Smooth muscle cell (in vitro differentiated cells): ENCODE measurements around the gene SERGEF. TPM values are rescaled to one million over a fixed set of nuclear protein-coding genes. Genes with fewer than 3 reads are reported as not detected.

Experiments used
- DNase-seq: peaks from one replicate; lab custom pipeline; 2025; ENCODE audit not compliant: unreplicated experiment; lab: John Stamatoyannopoulos, UW
- H2AFZ ChIP-seq: fragments of 200-600 bp; sonication (generic); 2 replicates; pipeline ENCODE4 v1.6.0; 2016; ENCODE audit warnings: antibody characterized with exemption, low read depth, mild to moderate bottlenecking
- H3F3A ChIP-seq: fragments of 200-600 bp; sonication (generic); 2 replicates; pipeline ENCODE4 v1.6.0; 2017; ENCODE audit warnings: antibody characterized with exemption, low read depth
- H3K27ac ChIP-seq: fragments of 200-600 bp; sonication (generic); 2 replicates; pipeline ENCODE4 v1.5.1; 2016; ENCODE audit warnings: low read depth, mild to moderate bottlenecking
- H3K27me3 ChIP-seq: fragments of 200-600 bp; sonication (generic); 2 replicates; pipeline ENCODE4 v1.6.1; 2016; ENCODE audit warnings: low read depth, mild to moderate bottlenecking
- H3K36me3 ChIP-seq: fragments of 200-600 bp; sonication (generic); 2 replicates; pipeline ENCODE4 v1.5.1; 2016; ENCODE audit warnings: low read depth
- H3K4me1 ChIP-seq: fragments of 200-600 bp; sonication (generic); 2 replicates; pipeline ENCODE4 v1.5.1; 2016; ENCODE audit warnings: low read depth
- H3K4me2 ChIP-seq: fragments of 200-600 bp; sonication (generic); 2 replicates; pipeline ENCODE4 v1.6.0; 2016; ENCODE audit warnings: mild to moderate bottlenecking
- H3K4me3 ChIP-seq: fragments of 200-600 bp; sonication (generic); 2 replicates; pipeline ENCODE4 v1.5.1; 2016; ENCODE audit warnings: mild to moderate bottlenecking
- H3K79me2 ChIP-seq: fragments of 200-600 bp; sonication (generic); 2 replicates; pipeline ENCODE4 v1.6.0; 2016; ENCODE audit warnings: low read depth, mild to moderate bottlenecking
- H3K9ac ChIP-seq: fragments of 200-600 bp; sonication (generic); 2 replicates; pipeline ENCODE4 v1.6.0; 2016; ENCODE audit warnings: low read depth
- H3K9me3 ChIP-seq: fragments of 200-600 bp; sonication (generic); replicated peaks from 2 replicates; pipeline ENCODE4 v1.5.1; 2016; ENCODE audit warnings: low read depth
- H4K20me1 ChIP-seq: fragments of 200-600 bp; sonication (generic); 2 replicates; pipeline ENCODE4 v1.6.0; 2016; ENCODE audit warnings: low read depth
- CTCF ChIP-seq: fragments of 200-600 bp; sonication (generic); IDR thresholded peaks from 2 replicates; pipeline ENCODE4 v1.5.1; 2017; ENCODE audit warnings: borderline replicate concordance, mild to moderate bottlenecking, antibody characterized with exemption; ENCODE audit not compliant: insufficient read depth, poor library complexity, severe bottlenecking
- WGBS: methylation state at CpG from one replicate; pipeline ENCODE4 v1.1.7; 2016; ENCODE audit warnings: low lambda C conversion rate; 5-methylcytosine and 5-hydroxymethylcytosine counted together
- polyA plus RNA-seq: library from polyadenylated mRNA; unstranded; fragments of >200 nt; fragmentation: Nextera tagmentation; extraction: Ambion mirVana; gene quantifications from 2 replicates; pipeline ENCODE4 v1.2.1, GENCODE V29; 2016
- total RNA-seq: library from RNA; depleted of rRNA; stranded (reverse); fragments of >200 nt; gene quantifications from 2 replicates; pipeline ENCODE4 v1.2.3, GENCODE V29; 2014

Gene SERGEF
- total and polyA plus RNA-seq, 2 experiments from 2014 or later: 4.9 to 7.4 TPM

DNA sequence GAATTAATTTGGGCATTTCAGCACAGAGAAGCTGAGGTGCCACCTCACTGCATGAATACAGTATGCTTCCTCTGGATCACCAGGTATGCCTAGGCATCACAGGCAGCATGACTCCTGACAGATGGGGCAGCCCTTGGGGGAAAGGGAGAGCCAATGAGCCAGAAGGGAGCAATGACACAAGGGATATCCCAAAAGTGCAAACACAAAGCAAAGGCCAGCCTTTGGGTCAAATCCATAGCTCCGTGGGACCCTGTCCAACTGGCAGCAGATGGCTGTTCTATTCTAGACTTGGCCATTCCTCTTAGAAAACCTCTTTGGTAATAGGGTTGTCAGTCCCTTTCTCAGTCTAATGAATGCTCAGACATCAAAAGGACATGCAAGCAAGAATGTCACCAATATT, 73.3 kb downstream of the SERGEF start:
- Histone ChIP-seq H3F3A (no peaks in the 10 kb centered on the region), H3K4me1 (no peaks in the 10 kb centered on the region), H3K4me2 (no peak overlapping the region), H3K36me3 (peaks cover 7% of the 10 kb centered on the region), H4K20me1 (no peaks in the 10 kb centered on the region), H3K4me3 (no peak overlapping the region), H3K27ac (no peak overlapping the region), H3K9ac (no peak overlapping the region), H3K79me2 (no peaks in the 10 kb centered on the region), H2AFZ (no peak overlapping the region), H3K9me3 (peaks cover 9% of the 10 kb centered on the region), H3K27me3 (no peaks in the 10 kb centered on the region)
- no peak for TF ChIP-seq CTCF
- DNase-seq: no peak
- 86% methylated on average over 1 of the region's 1 CpG for WGBS

DNA sequence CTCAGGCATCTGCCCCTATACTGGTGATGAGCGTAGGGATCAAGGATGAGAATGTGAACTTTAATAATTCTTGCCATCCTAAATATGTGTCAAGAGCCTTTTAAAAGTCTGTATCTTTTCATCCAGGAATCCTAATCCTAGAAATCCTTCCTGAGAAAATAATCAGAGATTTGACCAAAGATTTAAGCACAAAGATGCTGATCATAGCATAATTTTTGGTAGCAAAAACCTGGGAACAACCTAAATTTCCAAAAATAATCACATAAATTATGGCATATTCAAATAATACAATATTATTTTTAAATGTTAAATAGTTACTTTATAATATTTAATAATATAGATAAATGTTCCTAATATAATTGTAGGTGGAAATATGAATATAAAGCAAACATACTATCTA, 76.1 kb downstream of the SERGEF start:
- Histone ChIP-seq H3K9me3 (no peaks in the 10 kb centered on the region), H4K20me1 (no peaks in the 10 kb centered on the region), H3K27ac (no peak overlapping the region), H3K4me3 (no peak overlapping the region), H3K9ac (no peak overlapping the region), H3K79me2 (no peaks in the 10 kb centered on the region), H3K4me2 (no peak overlapping the region), H3K4me1 (no peaks in the 10 kb centered on the region), H2AFZ (no peak overlapping the region), H3K36me3 (no peaks in the 10 kb centered on the region), H3K27me3 (no peaks in the 10 kb centered on the region), H3F3A (no peaks in the 10 kb centered on the region)
- no peak for DNase-seq
- no peak for TF ChIP-seq CTCF
- WGBS: 92% methylated on average over 1 of the region's 1 CpG

DNA sequence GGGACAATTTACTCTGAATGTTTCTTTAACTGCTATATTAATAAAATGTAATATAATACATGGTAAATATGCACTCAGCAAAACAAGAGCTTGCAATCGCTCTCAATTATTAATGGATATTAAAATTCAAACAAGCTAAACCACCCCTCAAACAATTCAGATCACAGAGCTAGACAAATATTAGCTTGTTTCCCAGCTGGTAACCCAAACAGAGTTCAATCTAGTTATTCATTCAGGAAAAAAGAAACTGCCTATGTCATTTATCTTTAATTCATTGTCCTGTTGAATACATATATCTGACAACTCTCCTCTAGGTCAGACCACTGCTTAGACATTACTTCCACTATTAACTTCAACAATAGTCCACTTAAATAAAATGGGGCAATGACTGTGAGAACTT, 78.7 kb downstream of the SERGEF start:
- H3K36me3 ChIP-seq: no peaks in the 10 kb centered on the region
- H3K4me3 ChIP-seq: no peak overlapping the region
- no peak for TF ChIP-seq CTCF
- no peak overlapping the region for H3K9ac ChIP-seq
- 100% methylated on average over 1 of the region's 1 CpG for WGBS
- no peaks in the 10 kb centered on the region for H3K79me2 ChIP-seq
- no peak overlapping the region for H2AFZ ChIP-seq
- no peak overlapping the region for H3K27ac ChIP-seq
- no peak overlapping the region for H3K4me2 ChIP-seq
- no peaks in the 10 kb centered on the region for H3F3A ChIP-seq
- no peaks in the 10 kb centered on the region for H3K27me3 ChIP-seq
- no peak for DNase-seq
- H3K9me3 ChIP-seq: no peaks in the 10 kb centered on the region
- H4K20me1 ChIP-seq: no peaks in the 10 kb centered on the region
- no peaks in the 10 kb centered on the region for H3K4me1 ChIP-seq

GRCh38 chr11:17933708-17934107, 79.1 kb downstream of the SERGEF start:
- H3K79me2 ChIP-seq: no peaks in the 10 kb centered on the region
- no peak overlapping the region for H3K9ac ChIP-seq
- DNase-seq: no peak
- WGBS: 88% methylated on average over 1 of the region's 1 CpG
- H2AFZ ChIP-seq: no peak overlapping the region
- TF ChIP-seq CTCF: no peak
- no peaks in the 10 kb centered on the region for H3K9me3 ChIP-seq
- no peaks in the 10 kb centered on the region for H3F3A ChIP-seq
- no peaks in the 10 kb centered on the region for H3K36me3 ChIP-seq
- no peaks in the 10 kb centered on the region for H4K20me1 ChIP-seq
- H3K4me3 ChIP-seq: no peak overlapping the region
- no peak overlapping the region for H3K27ac ChIP-seq
- no peaks in the 10 kb centered on the region for H3K4me1 ChIP-seq
- H3K27me3 ChIP-seq: no peaks in the 10 kb centered on the region
- no peak overlapping the region for H3K4me2 ChIP-seq
